K562 (cell line): ENCODE data around the gene SUMO3. TPM values are rescaled to one million over a fixed set of nuclear protein-coding genes. Genes with fewer than 3 reads are reported as not detected.
A peak's percentile ranks its signal among the peaks of the same experiment; 100 is the strongest.

Experiments
- ARHGAP35 ChIP-seq: fragments of 450-650 bp; IDR thresholded peaks from 2 replicates; pipeline ENCODE4 v1.6.1; 2018; ENCODE audit not compliant: partially characterized antibody
- NFYB ChIP-seq: IDR thresholded peaks from 2 replicates; pipeline ENCODE4 v1.6.1; 2011; ENCODE audit warnings: mild to moderate bottlenecking, moderate library complexity; ENCODE audit not compliant: insufficient read length; ENCODE audit errors: extremely low read depth
- NR4A1 ChIP-seq, 2 experiments: fragments of 250-450 bp in 1 of 2; fragments of 450-650 bp in 1 of 2; sonication (Bioruptor Pico) in 1 of 2; IDR thresholded peaks; 2 replicates each; pipeline versions ENCODE4 v1.4.0 to v1.6.1; 2016 to 2020; ENCODE audit warnings: mild to moderate bottlenecking in 2 of 2, missing compliant biosample characterization in 1 of 2, missing genetic modification characterization in 1 of 2, moderate library complexity in 1 of 2
- PHF20 ChIP-seq: fragments of 450-650 bp; IDR thresholded peaks from 2 replicates; pipeline ENCODE4 v1.6.1; 2018; ENCODE audit not compliant: partially characterized antibody
- SOX6 ChIP-seq: fragments of 450-650 bp; IDR thresholded peaks from 2 replicates; pipeline ENCODE4 v1.6.1; 2014; ENCODE audit warnings: mild to moderate bottlenecking
- ZNF583 ChIP-seq: fragments of 250-450 bp; sonication (Bioruptor Pico); IDR thresholded peaks from 2 replicates; pipeline ENCODE4 v1.4.0; 2020
- ZNF589 ChIP-seq: fragments of 200-800 bp; sonication (Bioruptor generic); IDR thresholded peaks from 2 replicates; pipeline ENCODE4 v1.6.1; 2016; ENCODE audit warnings: low read depth, missing genetic modification characterization, missing compliant biosample characterization
- ZNF77 ChIP-seq: fragments of 250-450 bp; sonication (Bioruptor Pico); IDR thresholded peaks from 2 replicates; pipeline ENCODE4 v1.5.0; 2020
- ZSCAN32 ChIP-seq: fragments of 450-650 bp; formaldehyde crosslinking; IDR thresholded peaks from 2 replicates; pipeline ENCODE4 v1.4.0; 2020; ENCODE audit warnings: mild to moderate bottlenecking, moderate library complexity
- polyA plus RNA-seq, 8 experiments: library from polyadenylated mRNA; depleted of rRNA in 4 of 8; stranded (reverse) in 5 of 8; unstranded in 3 of 8; fragments of >200 nt; fragmentation: Nextera tagmentation in 2 of 8; fragmentation: Illumina TruSeq in 1 of 8; extraction: Ambion mirVana in 2 of 8; extraction: Trizol in 1 of 8; gene quantifications; 2 replicates each; pipeline versions ENCODE4 v1.2.1 to v1.2.3, GENCODE V29; 2011 to 2014; ENCODE audit warnings: inconsistent platforms in 1 of 8, missing spikeins in 1 of 8
- total RNA-seq, 7 experiments: library from RNA; depleted of rRNA in 6 of 7; stranded (reverse); fragments of >200 nt in 6 of 7; fragmentation: Illumina TruSeq in 2 of 7; extraction: Trizol in 2 of 7; gene quantifications; 2 replicates each; pipeline versions ENCODE4 v1.2.1 to v1.2.3, GENCODE V29; 2011 to 2021; ENCODE audit warnings: low replicate concordance in 1 of 7
- TF ChIP-seq, protein P1 (sequence below): fragments of 250-450 bp; sonication (Bioruptor Pico); IDR thresholded peaks from 2 replicates; pipeline ENCODE4 v1.5.0; 2021; ENCODE audit warnings: mild to moderate bottlenecking, moderate library complexity
- TF ChIP-seq, protein P2 (sequence below), 3 experiments: IDR thresholded peaks in 2 of 3; conservative IDR thresholded peaks in 1 of 3; 2 replicates each; pipeline ENCODE4 v1.5.1; 2011 to 2012; ENCODE audit warnings: low read length in 3 of 3, mild to moderate bottlenecking in 3 of 3, control low read depth in 2 of 3, improper control_type of control experiment in 1 of 3, inconsistent platforms in 1 of 3, low read depth in 1 of 3, mixed read lengths in 1 of 3, moderate library complexity in 1 of 3; ENCODE audit not compliant: insufficient read depth in 2 of 3
- TF ChIP-seq, protein P3 (sequence below): fragments of 250-450 bp; sonication (Bioruptor Pico); IDR thresholded peaks from 2 replicates; pipeline ENCODE4 v1.4.0; 2020; ENCODE audit warnings: mild to moderate bottlenecking, moderate library complexity
- TF ChIP-seq, protein P4 (sequence below), 3 experiments: fragments of 200-800 bp in 1 of 3; sonication (Bioruptor generic) in 1 of 3; sonication (generic) in 1 of 3; formaldehyde crosslinking in 1 of 3; IDR thresholded peaks; 2 replicates each; pipeline versions ENCODE4 v1.6.1 to v1.8.0; 2016 to 2022; ENCODE audit warnings: mild to moderate bottlenecking in 2 of 3, missing compliant biosample characterization in 2 of 3, missing genetic modification characterization in 2 of 3, missing genetic modification reagents in 1 of 3

Gene SUMO3
- total and polyA plus RNA-seq, 9 of the 15 experiments (the other 6 are each of a cell fraction or from before 2014, with no cell fraction given), result 13.9 to 143 (median 113) TPM

DNA sequence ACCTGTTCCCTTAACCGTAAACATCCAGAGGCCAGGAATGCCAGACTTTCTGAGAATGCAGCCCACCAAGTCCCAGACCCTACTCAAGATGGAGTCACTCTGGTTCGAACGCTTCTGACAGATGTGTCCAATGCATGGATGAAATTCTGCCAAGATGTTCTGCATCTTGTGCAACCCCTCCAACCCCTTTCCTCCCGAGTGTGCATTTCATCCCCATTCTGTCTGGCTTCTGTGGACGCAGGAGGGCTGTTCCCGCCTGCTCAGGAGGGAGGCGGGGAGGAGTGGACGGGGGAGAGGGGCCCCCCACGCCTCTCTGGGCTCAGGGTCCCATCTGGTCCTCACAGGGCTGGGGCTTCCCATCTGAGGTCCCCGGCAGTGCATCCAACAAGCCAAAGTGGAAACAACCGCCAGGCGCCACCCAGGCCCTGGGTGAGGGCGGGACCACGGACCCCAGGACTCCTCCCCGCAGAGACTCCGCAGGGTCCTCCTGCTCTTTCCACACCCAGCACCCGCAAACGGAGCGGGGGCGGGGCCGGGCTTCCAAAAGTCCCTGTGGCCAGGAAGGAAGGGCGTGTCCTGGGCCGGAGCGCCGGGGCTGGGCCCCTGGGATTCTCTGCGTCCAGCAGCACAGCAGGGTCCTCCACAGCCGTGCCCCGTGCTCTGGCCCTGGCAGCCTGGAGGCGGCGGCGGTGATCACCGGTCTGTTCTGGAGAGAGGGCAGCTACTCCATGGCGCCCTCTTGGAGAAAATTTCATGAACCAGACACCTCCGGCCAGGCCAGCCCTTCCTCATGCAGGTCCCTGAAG, 27.8 kb upstream of the SUMO3 start (continued):
- TF ChIP-seq, protein P1, sequence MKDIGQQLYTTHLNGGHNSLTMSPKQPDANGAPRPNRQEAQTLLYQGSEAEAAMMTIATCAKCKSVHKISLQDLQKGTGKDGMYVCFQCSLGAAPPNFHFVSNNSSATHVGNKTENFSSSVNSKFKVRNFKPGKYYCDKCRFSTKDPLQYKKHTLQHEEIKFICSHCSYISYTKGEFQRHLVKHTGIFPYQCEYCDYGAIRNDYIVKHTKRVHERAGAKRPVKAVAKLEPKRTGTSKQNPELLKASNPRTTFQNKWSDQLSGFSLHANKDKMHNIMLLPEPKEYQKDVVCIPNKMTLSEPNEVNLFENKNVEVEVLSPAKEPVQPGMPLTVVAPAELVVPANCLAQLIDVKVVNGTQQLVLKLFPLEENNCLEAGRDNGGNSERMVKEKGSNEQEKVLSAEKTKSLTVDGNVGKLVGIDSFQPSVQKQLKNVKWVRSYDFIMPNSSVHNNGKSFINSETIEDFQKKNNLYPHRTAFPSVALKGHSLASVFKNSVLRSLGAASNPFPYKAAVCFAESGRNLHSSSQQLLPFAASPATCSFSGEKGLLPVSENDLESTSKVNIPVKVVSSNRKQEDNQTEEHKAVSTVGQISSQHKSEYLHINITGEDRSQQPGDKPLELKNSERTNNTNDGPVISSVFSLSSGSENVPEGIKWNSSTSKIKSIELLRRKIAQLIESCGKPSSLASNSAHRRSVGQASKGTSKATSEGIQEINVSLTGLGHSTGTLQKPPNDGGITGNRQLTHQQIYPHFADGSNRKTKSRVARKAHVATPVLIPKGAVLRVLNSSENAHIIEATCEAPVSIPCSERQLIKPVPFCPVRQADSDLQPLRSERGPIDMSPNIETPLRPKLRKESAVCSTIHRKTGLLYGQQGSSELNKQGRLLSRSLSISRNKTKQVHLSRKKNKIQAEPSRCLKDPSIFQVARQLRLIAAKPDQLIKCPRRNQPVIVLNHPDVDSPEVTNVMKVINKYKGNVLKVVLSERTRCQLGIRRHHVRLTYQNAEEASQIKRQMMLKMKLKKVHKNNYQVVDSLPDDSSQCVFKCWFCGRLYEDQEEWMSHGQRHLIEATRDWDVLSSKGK (CRISPR knock-in tag), result no peak
- TF ChIP-seq PHF20, result peak; percentile 40
- TF ChIP-seq, protein P2, sequence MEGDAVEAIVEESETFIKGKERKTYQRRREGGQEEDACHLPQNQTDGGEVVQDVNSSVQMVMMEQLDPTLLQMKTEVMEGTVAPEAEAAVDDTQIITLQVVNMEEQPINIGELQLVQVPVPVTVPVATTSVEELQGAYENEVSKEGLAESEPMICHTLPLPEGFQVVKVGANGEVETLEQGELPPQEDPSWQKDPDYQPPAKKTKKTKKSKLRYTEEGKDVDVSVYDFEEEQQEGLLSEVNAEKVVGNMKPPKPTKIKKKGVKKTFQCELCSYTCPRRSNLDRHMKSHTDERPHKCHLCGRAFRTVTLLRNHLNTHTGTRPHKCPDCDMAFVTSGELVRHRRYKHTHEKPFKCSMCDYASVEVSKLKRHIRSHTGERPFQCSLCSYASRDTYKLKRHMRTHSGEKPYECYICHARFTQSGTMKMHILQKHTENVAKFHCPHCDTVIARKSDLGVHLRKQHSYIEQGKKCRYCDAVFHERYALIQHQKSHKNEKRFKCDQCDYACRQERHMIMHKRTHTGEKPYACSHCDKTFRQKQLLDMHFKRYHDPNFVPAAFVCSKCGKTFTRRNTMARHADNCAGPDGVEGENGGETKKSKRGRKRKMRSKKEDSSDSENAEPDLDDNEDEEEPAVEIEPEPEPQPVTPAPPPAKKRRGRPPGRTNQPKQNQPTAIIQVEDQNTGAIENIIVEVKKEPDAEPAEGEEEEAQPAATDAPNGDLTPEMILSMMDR (IDR thresholded peaks at IDR 0.05 in 2 of 3, conservative IDR thresholded peaks at IDR 0.05 in 1 of 3; ENCODE audit: insufficient read depth in 2 of 3, low read depth in 1 of 3, low read length in 3 of 3), result peak; percentile 70 to 89 (median 78)
- TF ChIP-seq, protein P3, sequence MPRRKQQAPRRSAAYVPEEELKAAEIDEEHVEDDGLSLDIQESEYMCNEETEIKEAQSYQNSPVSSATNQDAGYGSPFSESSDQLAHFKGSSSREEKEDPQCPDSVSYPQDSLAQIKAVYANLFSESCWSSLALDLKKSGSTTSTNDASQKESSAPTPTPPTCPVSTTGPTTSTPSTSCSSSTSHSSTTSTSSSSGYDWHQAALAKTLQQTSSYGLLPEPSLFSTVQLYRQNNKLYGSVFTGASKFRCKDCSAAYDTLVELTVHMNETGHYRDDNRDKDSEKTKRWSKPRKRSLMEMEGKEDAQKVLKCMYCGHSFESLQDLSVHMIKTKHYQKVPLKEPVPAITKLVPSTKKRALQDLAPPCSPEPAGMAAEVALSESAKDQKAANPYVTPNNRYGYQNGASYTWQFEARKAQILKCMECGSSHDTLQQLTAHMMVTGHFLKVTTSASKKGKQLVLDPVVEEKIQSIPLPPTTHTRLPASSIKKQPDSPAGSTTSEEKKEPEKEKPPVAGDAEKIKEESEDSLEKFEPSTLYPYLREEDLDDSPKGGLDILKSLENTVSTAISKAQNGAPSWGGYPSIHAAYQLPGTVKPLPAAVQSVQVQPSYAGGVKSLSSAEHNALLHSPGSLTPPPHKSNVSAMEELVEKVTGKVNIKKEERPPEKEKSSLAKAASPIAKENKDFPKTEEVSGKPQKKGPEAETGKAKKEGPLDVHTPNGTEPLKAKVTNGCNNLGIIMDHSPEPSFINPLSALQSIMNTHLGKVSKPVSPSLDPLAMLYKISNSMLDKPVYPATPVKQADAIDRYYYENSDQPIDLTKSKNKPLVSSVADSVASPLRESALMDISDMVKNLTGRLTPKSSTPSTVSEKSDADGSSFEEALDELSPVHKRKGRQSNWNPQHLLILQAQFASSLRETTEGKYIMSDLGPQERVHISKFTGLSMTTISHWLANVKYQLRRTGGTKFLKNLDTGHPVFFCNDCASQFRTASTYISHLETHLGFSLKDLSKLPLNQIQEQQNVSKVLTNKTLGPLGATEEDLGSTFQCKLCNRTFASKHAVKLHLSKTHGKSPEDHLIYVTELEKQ, result peak; percentile 69; the same call in 1 of the 2 replicates
- TF ChIP-seq ZSCAN32 (CRISPR knock-in tag), result peak; percentile 22; the same call in 1 of the 2 replicates
- TF ChIP-seq ZNF589, result peak; percentile 63; the same call in 1 of the 2 replicates
- TF ChIP-seq NFYB, result no peak
- no peak for TF ChIP-seq NR4A1 (CRISPR knock-in tag; IDR thresholded peaks at IDR 0.05)
- peak; percentile 96 for TF ChIP-seq NR4A1 (tag; IDR thresholded peaks at IDR 0.05)
- TF ChIP-seq, protein P4, sequence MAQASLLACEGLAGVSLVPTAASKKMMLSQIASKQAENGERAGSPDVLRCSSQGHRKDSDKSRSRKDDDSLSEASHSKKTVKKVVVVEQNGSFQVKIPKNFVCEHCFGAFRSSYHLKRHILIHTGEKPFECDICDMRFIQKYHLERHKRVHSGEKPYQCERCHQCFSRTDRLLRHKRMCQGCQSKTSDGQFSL (CRISPR knock-in tag; IDR thresholded peaks at IDR 0.05), result no peak
- TF ChIP-seq, protein P4 (tag; IDR thresholded peaks at IDR 0.05), result peak in 1 of 2 experiments; percentile 75; a peak in 2 of 4 replicates
- no peak for TF ChIP-seq ARHGAP35
- TF ChIP-seq SOX6, result peak; percentile 48; the same call in 1 of the 2 replicates
- TF ChIP-seq ZNF583 (CRISPR knock-in tag), result peak; percentile 87; the same call in 1 of the 2 replicates
- no peak for TF ChIP-seq ZNF77 (CRISPR knock-in tag)
